ENCODE data around the gene GSC.
"Not testable (repeated sequence)": the region's sequence is repeated elsewhere in the genome, so short reads cannot be mapped to it uniquely, and the experiment has no call there.

GSC gene

GRCh38 chr14:94769391-94770250 is at the start of gene GSC:
GSC (minus strand) TSS chr14:94770113; CDS start chr14:94770015, 98 bp downstream.
- Histone ChIP-seq H3K4me3 (ENCODE audit: low read depth, low read length) (peak within 1 kb of the TSS; percentile 83), H2AFZ (ENCODE audit: low read length, unreplicated experiment) (peak within 1 kb of the TSS; percentile 95), H3K27ac (ENCODE audit: low read depth, low read length) (peak within 1 kb of the TSS; percentile 39; the same call in 1 of the 2 replicates), H3K79me2 (ENCODE audit: control insufficient read depth, insufficient read depth, low read length, unreplicated experiment) (no peaks in the 10 kb centered on the region), H3K36me3 (ENCODE audit: insufficient read depth, low read length) (no peaks in the 10 kb centered on the region), H3K27me3 (ENCODE audit: insufficient read depth, low read length) (peaks cover 35% of the 10 kb centered on the region), H3K4me1 (ENCODE audit: control insufficient read depth, insufficient read depth, low read length, unreplicated experiment) (peaks cover 5% of the 10 kb centered on the region)

- 0 out of 2 replicates have a peak, but pooled peaks cover 3% of the 10 kb centered on the region for H3K27me3 ChIP-seq (ENCODE audit: insufficient read depth, low read length)
- no peak overlapping the region for H3K27ac ChIP-seq (ENCODE audit: low read depth, low read length)
- H3K36me3 ChIP-seq (ENCODE audit: insufficient read depth, low read length): no peaks in the 10 kb centered on the region
- H2AFZ ChIP-seq (ENCODE audit: low read length, unreplicated experiment): no peak overlapping the region
- H3K4me3 ChIP-seq (ENCODE audit: low read depth, low read length): no peak overlapping the region
- H3K79me2 ChIP-seq (ENCODE audit: control insufficient read depth, insufficient read depth, low read length, unreplicated experiment): no peaks in the 10 kb centered on the region
- no peaks in the 10 kb centered on the region for H3K4me1 ChIP-seq (ENCODE audit: control insufficient read depth, insufficient read depth, low read length, unreplicated experiment)
Measured at GRCh38 chr14:94819531-94819930, 49.6 kb upstream of the GSC start.

- Histone ChIP-seq H3K4me3 (ENCODE audit: low read depth, low read length) (no peak overlapping the region), H3K36me3 (ENCODE audit: insufficient read depth, low read length) (no peaks in the 10 kb centered on the region), H2AFZ (ENCODE audit: low read length, unreplicated experiment) (no peak overlapping the region), H3K4me1 (ENCODE audit: control insufficient read depth, insufficient read depth, low read length, unreplicated experiment) (no peaks in the 10 kb centered on the region), H3K27ac (ENCODE audit: low read depth, low read length) (no peak overlapping the region), H3K79me2 (ENCODE audit: control insufficient read depth, insufficient read depth, low read length, unreplicated experiment) (no peaks in the 10 kb centered on the region), H3K27me3 (ENCODE audit: insufficient read depth, low read length) (peaks cover 14% of the 10 kb centered on the region; the same call in 1 of the 2 replicates)
Measured at GRCh38 chr14:94816113-94816512, 46.2 kb upstream of the GSC start.

DNA sequence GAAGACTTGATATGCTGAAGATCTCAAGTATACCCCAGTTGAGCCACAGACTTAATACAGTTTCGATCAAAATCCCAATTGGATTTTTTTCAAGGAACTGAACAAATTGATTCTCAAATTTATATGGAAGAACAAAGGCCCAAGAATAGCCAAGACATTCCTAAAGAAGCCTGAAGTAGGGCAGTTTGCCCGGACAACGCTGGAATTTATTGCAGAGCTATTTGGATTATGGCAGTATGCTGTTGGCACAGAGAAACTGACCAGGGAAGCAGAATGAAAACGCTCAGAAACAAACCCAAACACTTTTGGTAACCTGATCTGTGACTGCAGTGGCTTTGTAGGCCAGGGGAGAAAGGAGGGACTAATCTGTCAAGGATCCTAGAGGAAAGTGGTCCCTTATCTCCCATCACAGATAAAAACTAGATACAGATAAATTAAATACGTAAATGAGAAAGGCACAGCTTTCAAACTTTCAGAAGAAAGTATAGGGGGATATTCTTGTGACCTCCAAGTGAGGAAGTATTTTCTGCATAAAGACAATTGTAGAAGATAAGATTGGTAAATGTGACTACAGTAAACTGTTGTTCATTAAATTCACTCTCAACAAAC is 35.9 kb upstream of the GSC start:
- no peak overlapping the region for H3K4me3 ChIP-seq (ENCODE audit: low read depth, low read length)
- H2AFZ ChIP-seq (ENCODE audit: low read length, unreplicated experiment): no peak overlapping the region
- peaks cover 5% of the 10 kb centered on the region for H3K27me3 ChIP-seq (ENCODE audit: insufficient read depth, low read length)
- no peaks in the 10 kb centered on the region for H3K79me2 ChIP-seq (ENCODE audit: control insufficient read depth, insufficient read depth, low read length, unreplicated experiment)
- no peaks in the 10 kb centered on the region for H3K36me3 ChIP-seq (ENCODE audit: insufficient read depth, low read length)
- no peak overlapping the region for H3K27ac ChIP-seq (ENCODE audit: low read depth, low read length)
- no peaks in the 10 kb centered on the region for H3K4me1 ChIP-seq (ENCODE audit: control insufficient read depth, insufficient read depth, low read length, unreplicated experiment)

- H2AFZ ChIP-seq (ENCODE audit: low read length, unreplicated experiment): no peak overlapping the region
- H3K27me3 ChIP-seq (ENCODE audit: insufficient read depth, low read length): no peaks in the 10 kb centered on the region; the same call in none of the 2 replicates
- no peak overlapping the region for H3K4me3 ChIP-seq (ENCODE audit: low read depth, low read length)
- no peaks in the 10 kb centered on the region for H3K79me2 ChIP-seq (ENCODE audit: control insufficient read depth, insufficient read depth, low read length, unreplicated experiment)
- H3K4me1 ChIP-seq (ENCODE audit: control insufficient read depth, insufficient read depth, low read length, unreplicated experiment): no peaks in the 10 kb centered on the region
- H3K27ac ChIP-seq (ENCODE audit: low read depth, low read length): no peak overlapping the region
- no peaks in the 10 kb centered on the region for H3K36me3 ChIP-seq (ENCODE audit: insufficient read depth, low read length)
Measured at GRCh38 chr14:94801225-94801624, 31.3 kb upstream of the GSC start.

GRCh38 chr14:94800764-94801163 is 30.9 kb upstream of the GSC start:
- H2AFZ ChIP-seq (ENCODE audit: low read length, unreplicated experiment); H3K36me3 ChIP-seq (ENCODE audit: insufficient read depth, low read length); H3K27ac ChIP-seq (ENCODE audit: low read depth, low read length); H3K79me2 ChIP-seq (ENCODE audit: control insufficient read depth, insufficient read depth, low read length, unreplicated experiment); H3K4me3 ChIP-seq (ENCODE audit: low read depth, low read length); H3K27me3 ChIP-seq (ENCODE audit: insufficient read depth, low read length); H3K4me1 ChIP-seq (ENCODE audit: control insufficient read depth, insufficient read depth, low read length, unreplicated experiment): not testable (repeated sequence)

DNA sequence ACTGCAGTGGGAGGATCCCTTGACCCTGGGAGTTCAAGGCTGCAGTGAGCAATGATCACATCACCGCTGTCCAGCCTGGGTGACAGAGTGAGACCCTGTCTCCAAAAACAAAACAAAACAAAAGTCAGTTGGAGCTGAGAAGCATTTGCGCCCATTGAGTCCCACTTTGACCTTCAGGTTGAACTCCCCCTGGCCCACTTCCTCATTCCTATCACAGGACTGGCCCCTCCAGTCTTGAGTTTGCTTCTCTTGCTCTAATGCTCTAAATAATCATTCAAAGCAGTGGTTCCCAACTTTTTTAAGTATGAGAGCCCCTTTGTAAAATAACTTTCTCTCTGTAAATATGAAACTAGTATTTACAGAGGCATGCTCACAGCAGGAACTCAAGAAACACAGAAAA is 28.0 kb upstream of the GSC start:
- no peak overlapping the region for H3K27ac ChIP-seq (ENCODE audit: low read depth, low read length)
- H3K4me1 ChIP-seq (ENCODE audit: control insufficient read depth, insufficient read depth, low read length, unreplicated experiment): peaks cover 8% of the 10 kb centered on the region
- H3K79me2 ChIP-seq (ENCODE audit: control insufficient read depth, insufficient read depth, low read length, unreplicated experiment): no peaks in the 10 kb centered on the region
- no peak overlapping the region for H2AFZ ChIP-seq (ENCODE audit: low read length, unreplicated experiment)
- no peaks in the 10 kb centered on the region for H3K36me3 ChIP-seq (ENCODE audit: insufficient read depth, low read length)
- H3K4me3 ChIP-seq (ENCODE audit: low read depth, low read length): no peak overlapping the region
- no peaks in the 10 kb centered on the region; the same call in 1 of the 2 replicates for H3K27me3 ChIP-seq (ENCODE audit: insufficient read depth, low read length)

DNA sequence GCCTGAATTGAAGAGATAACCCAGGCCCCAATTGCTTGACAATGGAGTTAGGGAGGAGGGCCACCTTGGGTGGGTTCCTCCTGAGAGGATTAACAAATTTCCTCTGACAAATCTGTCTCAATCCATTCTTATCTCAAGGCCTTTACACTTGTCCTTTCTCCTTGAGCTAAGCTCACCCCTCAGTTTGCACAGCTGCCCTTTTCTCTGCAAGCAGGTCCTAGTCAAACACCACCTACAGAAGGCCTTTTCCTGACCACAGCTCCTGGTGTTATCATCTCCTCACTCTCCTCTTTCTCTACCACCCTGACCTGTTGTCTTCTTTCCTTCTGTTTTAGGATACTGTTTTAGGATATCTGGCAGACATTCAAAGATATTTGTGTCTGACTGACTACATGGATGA is 26.4 kb upstream of the GSC start:
- no peaks in the 10 kb centered on the region for H3K36me3 ChIP-seq (ENCODE audit: insufficient read depth, low read length)
- H3K4me1 ChIP-seq (ENCODE audit: control insufficient read depth, insufficient read depth, low read length, unreplicated experiment): peaks cover 8% of the 10 kb centered on the region
- H2AFZ ChIP-seq (ENCODE audit: low read length, unreplicated experiment): no peak overlapping the region
- H3K4me3 ChIP-seq (ENCODE audit: low read depth, low read length): no peak overlapping the region
- H3K27ac ChIP-seq (ENCODE audit: low read depth, low read length): no peak overlapping the region
- no peaks in the 10 kb centered on the region for H3K27me3 ChIP-seq (ENCODE audit: insufficient read depth, low read length)
- H3K79me2 ChIP-seq (ENCODE audit: control insufficient read depth, insufficient read depth, low read length, unreplicated experiment): no peaks in the 10 kb centered on the region

GRCh38 chr14:94795372-94795771 is 25.5 kb upstream of the GSC start:
- H3K4me3 ChIP-seq (ENCODE audit: low read depth, low read length): no peak overlapping the region
- no peaks in the 10 kb centered on the region for H3K79me2 ChIP-seq (ENCODE audit: control insufficient read depth, insufficient read depth, low read length, unreplicated experiment)
- no peak overlapping the region for H3K27ac ChIP-seq (ENCODE audit: low read depth, low read length)
- no peaks in the 10 kb centered on the region for H3K27me3 ChIP-seq (ENCODE audit: insufficient read depth, low read length)
- H3K36me3 ChIP-seq (ENCODE audit: insufficient read depth, low read length): no peaks in the 10 kb centered on the region
- H2AFZ ChIP-seq (ENCODE audit: low read length, unreplicated experiment): no peak overlapping the region
- H3K4me1 ChIP-seq (ENCODE audit: control insufficient read depth, insufficient read depth, low read length, unreplicated experiment): peaks cover 8% of the 10 kb centered on the region

- Histone ChIP-seq H3K4me3 (ENCODE audit: low read depth, low read length) (no peak overlapping the region), H3K27me3 (ENCODE audit: insufficient read depth, low read length) (no peaks in the 10 kb centered on the region), H3K79me2 (ENCODE audit: control insufficient read depth, insufficient read depth, low read length, unreplicated experiment) (no peaks in the 10 kb centered on the region), H2AFZ (ENCODE audit: low read length, unreplicated experiment) (no peak overlapping the region), H3K27ac (ENCODE audit: low read depth, low read length) (no peak overlapping the region), H3K4me1 (ENCODE audit: control insufficient read depth, insufficient read depth, low read length, unreplicated experiment) (peaks cover 8% of the 10 kb centered on the region), H3K36me3 (ENCODE audit: insufficient read depth, low read length) (no peaks in the 10 kb centered on the region)
Measured at GRCh38 chr14:94793901-94794300, 24.0 kb upstream of the GSC start.

GRCh38 chr14:94787655-94788054 is 17.7 kb upstream of the GSC start:
- no peak overlapping the region for H3K27ac ChIP-seq (ENCODE audit: low read depth, low read length)
- H3K27me3 ChIP-seq (ENCODE audit: insufficient read depth, low read length): peaks cover 11% of the 10 kb centered on the region; the same call in 1 of the 2 replicates
- no peaks in the 10 kb centered on the region for H3K36me3 ChIP-seq (ENCODE audit: insufficient read depth, low read length)
- no peak overlapping the region for H2AFZ ChIP-seq (ENCODE audit: low read length, unreplicated experiment)
- H3K4me3 ChIP-seq (ENCODE audit: low read depth, low read length): no peak overlapping the region
- H3K79me2 ChIP-seq (ENCODE audit: control insufficient read depth, insufficient read depth, low read length, unreplicated experiment): no peaks in the 10 kb centered on the region
- H3K4me1 ChIP-seq (ENCODE audit: control insufficient read depth, insufficient read depth, low read length, unreplicated experiment): no peaks in the 10 kb centered on the region

Measured in ACC112 (cell line).